MM.1S (cell line): ENCODE data around the gene FBXL4.

Source experiments
- DNase-seq: peaks from one replicate; pipeline ENCODE4 v3.0.0-alpha.2; 2015
- H2AFZ ChIP-seq: fragments of 300-600 bp; sonication (generic); 2 replicates; pipeline ENCODE4 v1.6.0; 2016; ENCODE audit warnings: antibody characterized with exemption, low read length
- H3F3A ChIP-seq: fragments of 300-600 bp; sonication (generic); 2 replicates; pipeline ENCODE4 v1.6.1; 2016; ENCODE audit warnings: mild to moderate bottlenecking, antibody characterized with exemption, low read length, moderate library complexity, mixed read lengths; ENCODE audit not compliant: insufficient read depth
- H3K27ac ChIP-seq: fragments of 300-600 bp; sonication (generic); 2 replicates; pipeline ENCODE4 v1.5.1; 2016; ENCODE audit warnings: mild to moderate bottlenecking, low read length
- H3K27me3 ChIP-seq: fragments of 300-600 bp; sonication (generic); replicated peaks from 2 replicates; pipeline ENCODE4 v1.6.0; 2016; ENCODE audit warnings: low read length; ENCODE audit not compliant: insufficient read depth
- H3K36me3 ChIP-seq: fragments of 300-600 bp; sonication (generic); replicated peaks from 2 replicates; pipeline ENCODE4 v1.6.1; 2016; ENCODE audit warnings: mild to moderate bottlenecking, low read length, mixed read lengths; ENCODE audit not compliant: insufficient read depth
- H3K4me1 ChIP-seq: fragments of 300-600 bp; sonication (generic); 2 replicates; pipeline ENCODE4 v1.6.1; 2016; ENCODE audit warnings: low read length, mixed read lengths
- H3K4me2 ChIP-seq: fragments of 300-600 bp; sonication (generic); 2 replicates; pipeline ENCODE4 v1.6.0; 2016; ENCODE audit warnings: low read depth, low read length
- H3K4me3 ChIP-seq: fragments of 300-600 bp; sonication (generic); 2 replicates; pipeline ENCODE4 v1.5.1; 2016; ENCODE audit warnings: low read length, mixed read lengths
- H3K79me2 ChIP-seq: fragments of 300-600 bp; sonication (generic); 2 replicates; pipeline ENCODE4 v1.6.1; 2016; ENCODE audit warnings: mixed run types, low read length, mixed read lengths
- H3K9ac ChIP-seq: fragments of 300-600 bp; sonication (generic); 2 replicates; pipeline ENCODE4 v1.6.1; 2016; ENCODE audit warnings: low read length, mixed read lengths
- H3K9me2 ChIP-seq: fragments of 300-600 bp; sonication (generic); replicated peaks from 2 replicates; pipeline ENCODE4 v1.6.1; 2016; ENCODE audit warnings: mild to moderate bottlenecking, low read length, mixed read lengths; ENCODE audit not compliant: insufficient read depth
- H3K9me3 ChIP-seq: fragments of 300-600 bp; sonication (generic); replicated peaks from 2 replicates; pipeline ENCODE4 v1.6.1; 2016; ENCODE audit warnings: mild to moderate bottlenecking, low read length, mixed read lengths; ENCODE audit not compliant: insufficient read depth
- H4K20me1 ChIP-seq: fragments of 300-600 bp; sonication (generic); 2 replicates; pipeline ENCODE4 v1.6.1; 2016; ENCODE audit warnings: mild to moderate bottlenecking, low read length, moderate library complexity, mixed read lengths; ENCODE audit not compliant: insufficient read depth
- CTCF ChIP-seq: fragments of 300-600 bp; sonication (generic); IDR thresholded peaks from 2 replicates; pipeline ENCODE4 v1.5.1; 2016; ENCODE audit warnings: antibody characterized with exemption, low read length, mixed read lengths
- EZH2 ChIP-seq: fragments of 300-600 bp; sonication (generic); optimal IDR thresholded peaks from 2 replicates; pipeline ENCODE3; 2017; ENCODE audit warnings: low read depth, mild to moderate bottlenecking, antibody characterized with exemption, low read length, mixed read lengths
- EZH2phosphoT487 ChIP-seq: fragments of 300-600 bp; sonication (generic); IDR thresholded peaks from 2 replicates; pipeline ENCODE4 v1.6.1; 2018; ENCODE audit warnings: antibody characterized with exemption, low read length

Gene FBXL4

GRCh38 chr6:98932381-98932780 is 15.4 kb downstream of the FBXL4 start:
- Histone ChIP-seq H3F3A (no peaks in the 10 kb centered on the region), H3K79me2 (peaks cover 20% of the 10 kb centered on the region), H4K20me1 (no peaks in the 10 kb centered on the region), H2AFZ (no peak overlapping the region), H3K36me3 (no peaks in the 10 kb centered on the region), H3K4me2 (no peak overlapping the region), H3K9ac (no peak overlapping the region), H3K9me3 (no peaks in the 10 kb centered on the region), H3K27ac (no peak overlapping the region), H3K27me3 (no peaks in the 10 kb centered on the region), H3K4me1 (no peaks in the 10 kb centered on the region), H3K4me3 (no peak overlapping the region), H3K9me2 (no peaks in the 10 kb centered on the region)
- no peak for TF ChIP-seq EZH2phosphoT487
- no peak for TF ChIP-seq CTCF
- TF ChIP-seq EZH2: no peak
- DNase-seq: no peak

DNA sequence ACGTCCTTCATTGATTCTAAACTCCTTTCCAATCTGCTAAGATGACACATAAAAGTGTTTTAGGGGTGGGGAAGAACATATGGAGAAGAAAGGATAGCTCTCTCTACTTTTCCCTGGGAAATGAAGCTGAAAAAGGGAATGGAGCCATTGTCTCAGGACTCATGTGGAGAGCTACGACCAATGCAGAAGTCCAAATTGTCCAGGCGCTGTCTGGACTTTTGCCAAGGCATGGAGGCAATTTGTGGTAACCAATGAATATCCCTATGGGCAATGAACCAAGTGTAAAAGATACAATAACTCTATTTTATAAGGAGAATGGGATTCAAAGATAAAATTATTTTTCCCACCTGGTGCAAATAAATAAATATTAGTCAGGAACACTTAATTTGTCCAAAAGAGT is 16.1 kb downstream of the FBXL4 start:
- no peak overlapping the region for H3K4me2 ChIP-seq
- no peak for DNase-seq
- no peak overlapping the region for H3K27ac ChIP-seq
- TF ChIP-seq EZH2phosphoT487 (no peak), EZH2 (no peak), CTCF (no peak)
- no peak overlapping the region for H3K4me3 ChIP-seq
- no peaks in the 10 kb centered on the region for H3K9me2 ChIP-seq
- no peaks in the 10 kb centered on the region for H3K36me3 ChIP-seq
- H3K9ac ChIP-seq: no peak overlapping the region
- H3K79me2 ChIP-seq: peaks cover 17% of the 10 kb centered on the region
- H3K27me3 ChIP-seq: no peaks in the 10 kb centered on the region
- H2AFZ ChIP-seq: no peak overlapping the region
- no peaks in the 10 kb centered on the region for H3K9me3 ChIP-seq
- H3K4me1 ChIP-seq: no peaks in the 10 kb centered on the region
- no peaks in the 10 kb centered on the region for H3F3A ChIP-seq
- no peaks in the 10 kb centered on the region for H4K20me1 ChIP-seq

- Histone ChIP-seq H3K4me3 (no peak overlapping the region), H4K20me1 (no peaks in the 10 kb centered on the region), H3K79me2 (peaks cover 13% of the 10 kb centered on the region), H3K36me3 (no peaks in the 10 kb centered on the region), H3K4me1 (no peaks in the 10 kb centered on the region), H3K27ac (no peak overlapping the region), H3K4me2 (no peak overlapping the region), H2AFZ (no peak overlapping the region), H3F3A (no peaks in the 10 kb centered on the region), H3K9ac (no peak overlapping the region), H3K27me3 (no peaks in the 10 kb centered on the region), H3K9me3 (no peaks in the 10 kb centered on the region), H3K9me2 (no peaks in the 10 kb centered on the region)
- DNase-seq: no peak
- TF ChIP-seq EZH2: no peak
- no peak for TF ChIP-seq CTCF
- no peak for TF ChIP-seq EZH2phosphoT487
Measured at GRCh38 chr6:98929498-98930060, 18.2 kb downstream of the FBXL4 start.
